Upper lobe of left lung (tissue), 6 donors: Measurements from ENCODE around the gene TSPAN19. TPM values are rescaled to one million over a fixed set of nuclear protein-coding genes. Genes with fewer than 3 reads are reported as not detected.
A peak's percentile ranks its signal among the peaks of the same experiment; 100 is the strongest.

ENCODE experiments used
- ATAC-seq, 2 donors: fragments of 200-7000 bp; cut with Tn5 transposase; one replicate each; pipeline ENCODE4 v1.9.1; 2022; ENCODE audit warnings: mild to moderate bottlenecking in 2 of 2, moderate library complexity in 2 of 2; ENCODE audit not compliant: low FRiP score in 2 of 2
- DNase-seq, 2 donors: peaks; one replicate each; pipeline ENCODE4 v3.0.0-alpha.2; 2019 to 2020
- H3K27ac ChIP-seq, 4 donors: fragments of 200-600 bp; sonication (generic); one replicate each; pipeline ENCODE4 v1.5.1; 2016 to 2019
- H3K27me3 ChIP-seq, 4 donors: fragments of 200-600 bp; sonication (generic); one replicate each; pipeline ENCODE4 v1.5.1; 2017 to 2019
- H3K36me3 ChIP-seq, 4 donors: fragments of 200-600 bp; sonication (generic); one replicate each; pipeline ENCODE4 v1.5.1; 2016 to 2019
- H3K4me1 ChIP-seq, 4 donors: fragments of 200-600 bp; sonication (generic); one replicate each; pipeline ENCODE4 v1.5.1; 2018 to 2019
- H3K4me3 ChIP-seq, 4 donors: fragments of 200-600 bp; sonication (generic); one replicate each; pipeline ENCODE4 v1.5.1; 2017 to 2019; ENCODE audit warnings: mild to moderate bottlenecking in 2 of 4, moderate library complexity in 1 of 4
- H3K9me3 ChIP-seq, 4 donors: fragments of 200-600 bp; sonication (generic); one replicate each; pipeline ENCODE4 v1.5.1; 2018 to 2019
- EP300 ChIP-seq, 4 donors: sonication (generic); formaldehyde crosslinking; IDR thresholded peaks; one replicate each; pipeline ENCODE4 v1.5.1; 2017; ENCODE audit warnings: antibody characterized with exemption in 4 of 4, control low read depth in 2 of 4
- POLR2A ChIP-seq, 4 donors: fragments of 450-650 bp; IDR thresholded peaks; one replicate each; pipeline ENCODE4 v1.5.1; 2016 to 2017; ENCODE audit warnings: antibody characterized with exemption in 4 of 4, mild to moderate bottlenecking in 2 of 4
- POLR2AphosphoS5 ChIP-seq, 2 donors: sonication (generic); formaldehyde crosslinking; IDR thresholded peaks; one replicate each; pipeline ENCODE4 v1.5.1; 2017; ENCODE audit warnings: antibody characterized with exemption in 2 of 2
- WGBS, 2 donors: methylation state at CpG; one replicate each; pipeline ENCODE4 v1.1.5; 2017 to 2018; 5-methylcytosine and 5-hydroxymethylcytosine counted together
- total RNA-seq, 6 donors: library from RNA; depleted of rRNA in 4 of 6; stranded (reverse); fragments of >200 nt in 4 of 6; gene quantifications; one replicate each; pipeline versions ENCODE4 v1.1.0 to v1.2.1, GENCODE V29; 2016 to 2021
- TF ChIP-seq, protein P1 (sequence below), 6 experiments: fragments of 450-650 bp in 4 of 6; fragments of 200-600 bp in 2 of 6; sonication (generic) in 2 of 6; IDR thresholded peaks; one replicate each; pipeline ENCODE4 v1.5.1; 2016 to 2019; ENCODE audit warnings: antibody characterized with exemption in 6 of 6
- donor health status: DM: no; HTN: no; CAD: no; lungs with moderate emphysema.
- donor health status: DM: no; HTN: yes; CAD: no; lungs with severe emphysema.

Gene TSPAN19
- total RNA-seq, 6 donors from 2014 or later: 0.76 to 25.2 (median 12.1) TPM; not detected in 2

DNA sequence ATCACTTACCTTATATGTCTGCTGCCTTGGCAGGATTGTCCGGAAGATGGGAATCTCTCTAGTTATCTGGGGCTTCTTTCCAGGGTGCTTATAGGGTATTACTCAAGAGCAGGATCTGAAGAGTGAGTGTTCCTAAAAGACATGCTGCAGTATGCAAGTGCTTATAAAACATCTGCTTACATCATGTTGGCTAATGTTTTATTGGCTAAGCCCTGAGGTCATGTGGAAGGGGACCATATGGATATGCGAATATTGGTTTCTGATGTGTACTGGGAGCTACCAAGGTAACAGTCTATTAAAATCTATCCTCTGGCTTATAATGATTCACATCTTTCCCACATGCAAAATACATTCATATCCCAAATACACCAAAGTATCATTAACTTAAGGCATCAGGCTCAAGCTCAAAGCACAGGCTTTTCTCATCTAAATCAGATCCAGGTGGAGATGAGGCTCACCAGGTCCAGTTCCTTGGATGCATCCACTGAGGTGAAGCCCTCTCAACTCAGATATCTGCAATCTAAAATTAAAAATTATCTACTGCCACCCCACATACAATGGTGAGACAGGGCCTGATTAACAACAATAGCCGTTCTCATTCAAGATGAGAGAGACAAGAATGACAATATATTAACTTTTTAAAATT is 29.9 kb upstream of the TSPAN19 start:
- no peak overlapping the region for H3K4me3 ChIP-seq
- no peaks in the 10 kb centered on the region for H3K36me3 ChIP-seq
- ATAC-seq (no peak), DNase-seq (no peak)
- no peaks in the 10 kb centered on the region for H3K27me3 ChIP-seq
- no peak overlapping the region for H3K27ac ChIP-seq
- TF ChIP-seq POLR2A (IDR thresholded peaks at IDR 0.05) (no peak), EP300 (IDR thresholded peaks at IDR 0.05) (no peak), POLR2AphosphoS5 (IDR thresholded peaks at IDR 0.05) (no peak)
- TF ChIP-seq, protein P1, sequence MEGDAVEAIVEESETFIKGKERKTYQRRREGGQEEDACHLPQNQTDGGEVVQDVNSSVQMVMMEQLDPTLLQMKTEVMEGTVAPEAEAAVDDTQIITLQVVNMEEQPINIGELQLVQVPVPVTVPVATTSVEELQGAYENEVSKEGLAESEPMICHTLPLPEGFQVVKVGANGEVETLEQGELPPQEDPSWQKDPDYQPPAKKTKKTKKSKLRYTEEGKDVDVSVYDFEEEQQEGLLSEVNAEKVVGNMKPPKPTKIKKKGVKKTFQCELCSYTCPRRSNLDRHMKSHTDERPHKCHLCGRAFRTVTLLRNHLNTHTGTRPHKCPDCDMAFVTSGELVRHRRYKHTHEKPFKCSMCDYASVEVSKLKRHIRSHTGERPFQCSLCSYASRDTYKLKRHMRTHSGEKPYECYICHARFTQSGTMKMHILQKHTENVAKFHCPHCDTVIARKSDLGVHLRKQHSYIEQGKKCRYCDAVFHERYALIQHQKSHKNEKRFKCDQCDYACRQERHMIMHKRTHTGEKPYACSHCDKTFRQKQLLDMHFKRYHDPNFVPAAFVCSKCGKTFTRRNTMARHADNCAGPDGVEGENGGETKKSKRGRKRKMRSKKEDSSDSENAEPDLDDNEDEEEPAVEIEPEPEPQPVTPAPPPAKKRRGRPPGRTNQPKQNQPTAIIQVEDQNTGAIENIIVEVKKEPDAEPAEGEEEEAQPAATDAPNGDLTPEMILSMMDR (IDR thresholded peaks at IDR 0.05): no peak
- H3K4me1 ChIP-seq: no peaks in the 10 kb centered on the region
- WGBS, 2 donors: 89 to 93% methylated on average over 3 of the region's 3 CpGs
- no peaks in the 10 kb centered on the region for H3K9me3 ChIP-seq

DNA sequence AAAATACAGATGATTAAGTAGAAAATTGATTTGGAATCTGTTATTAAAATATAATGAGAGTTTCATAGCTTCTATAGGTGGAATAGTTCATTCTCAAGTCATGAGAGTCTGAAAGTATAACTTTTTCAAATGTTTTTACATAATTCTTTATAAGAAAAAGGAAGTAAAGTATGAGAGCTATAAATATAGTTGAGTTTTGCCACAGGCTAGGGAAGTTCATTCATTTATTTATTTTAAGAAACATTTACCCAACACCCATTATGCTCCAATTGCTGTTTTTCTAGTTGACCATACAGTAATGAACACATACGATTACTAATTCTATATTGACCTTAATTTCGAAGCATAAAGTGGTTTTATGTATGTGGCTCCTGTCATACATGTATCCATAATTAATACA is 24.8 kb upstream of the TSPAN19 start:
- ATAC-seq (no peak), DNase-seq (no peak)
- Histone ChIP-seq H3K27ac (no peak overlapping the region), H3K9me3 (no peaks in the 10 kb centered on the region), H3K4me1 (no peaks in the 10 kb centered on the region), H3K27me3 (no peaks in the 10 kb centered on the region), H3K36me3 (no peaks in the 10 kb centered on the region), H3K4me3 (no peak overlapping the region)
- TF ChIP-seq POLR2AphosphoS5 (IDR thresholded peaks at IDR 0.05) (no peak), EP300 (IDR thresholded peaks at IDR 0.05) (no peak), POLR2A (IDR thresholded peaks at IDR 0.05) (no peak)
- TF ChIP-seq, protein P1 (IDR thresholded peaks at IDR 0.05): no peak
- 58 to 66% methylated on average over 2 of the region's 2 CpGs for WGBS, 2 donors

DNA sequence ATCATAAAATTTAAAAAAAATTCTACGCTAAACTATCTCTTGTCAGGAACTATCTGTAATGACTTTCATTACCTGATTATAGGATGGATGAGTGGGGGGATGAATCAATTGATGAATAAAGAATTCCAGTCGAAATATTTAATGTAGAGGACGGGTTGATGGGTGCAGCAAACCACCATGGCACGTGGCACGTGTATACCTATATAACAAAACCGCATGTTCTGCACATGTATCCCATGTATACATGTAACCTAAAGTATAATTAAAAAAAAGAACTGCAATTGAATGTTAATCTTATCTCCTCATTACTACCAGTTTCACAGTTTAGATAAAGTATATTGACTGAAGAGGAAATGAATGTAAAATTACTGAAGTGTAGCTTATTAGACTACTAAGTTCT is 23.5 kb upstream of the TSPAN19 start:
- WGBS, 2 donors: 70 to 72% methylated on average over 6 of the region's 6 CpGs
- H3K4me3 ChIP-seq: no peak overlapping the region
- DNase-seq (no peak), ATAC-seq (no peak)
- no peaks in the 10 kb centered on the region for H3K4me1 ChIP-seq
- no peaks in the 10 kb centered on the region for H3K9me3 ChIP-seq
- no peaks in the 10 kb centered on the region for H3K36me3 ChIP-seq
- no peaks in the 10 kb centered on the region for H3K27me3 ChIP-seq
- H3K27ac ChIP-seq: no peak overlapping the region
- TF ChIP-seq POLR2AphosphoS5 (IDR thresholded peaks at IDR 0.05) (no peak), EP300 (IDR thresholded peaks at IDR 0.05) (no peak), POLR2A (IDR thresholded peaks at IDR 0.05) (no peak)
- TF ChIP-seq, protein P1 (IDR thresholded peaks at IDR 0.05): no peak

DNA sequence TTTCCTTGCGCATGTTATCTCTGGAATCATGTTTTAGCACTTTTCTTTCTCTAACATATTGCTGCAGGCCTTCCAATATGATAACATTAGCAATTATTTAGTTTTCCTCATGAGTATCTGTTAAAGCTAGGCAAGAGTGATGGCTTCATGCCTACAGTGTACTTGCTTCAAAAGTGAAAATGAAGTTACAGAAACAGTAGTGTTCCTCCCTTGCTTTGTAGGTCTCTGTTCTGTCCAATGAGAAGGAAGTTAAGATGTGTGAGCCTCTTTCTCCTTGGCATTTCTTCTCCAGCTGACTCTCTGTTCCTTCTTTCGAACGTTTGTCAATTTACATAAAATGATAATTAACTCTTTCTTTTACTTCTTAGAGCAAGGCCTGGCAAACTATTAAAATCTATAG is 22.3 kb upstream of the TSPAN19 start:
- TF ChIP-seq, protein P1 (IDR thresholded peaks at IDR 0.05): no peak
- no peak for TF ChIP-seq POLR2A (IDR thresholded peaks at IDR 0.05)
- TF ChIP-seq POLR2AphosphoS5 (IDR thresholded peaks at IDR 0.05): no peak
- no peak for TF ChIP-seq EP300 (IDR thresholded peaks at IDR 0.05)
- H3K27ac ChIP-seq: no peak overlapping the region
- H3K9me3 ChIP-seq: no peaks in the 10 kb centered on the region
- H3K4me1 ChIP-seq: no peaks in the 10 kb centered on the region
- H3K36me3 ChIP-seq: no peaks in the 10 kb centered on the region
- DNase-seq: no peak
- no peak overlapping the region for H3K4me3 ChIP-seq
- ATAC-seq: no peak
- 46 to 49% methylated on average over 3 of the region's 3 CpGs for WGBS, 2 donors
- no peaks in the 10 kb centered on the region for H3K27me3 ChIP-seq

DNA sequence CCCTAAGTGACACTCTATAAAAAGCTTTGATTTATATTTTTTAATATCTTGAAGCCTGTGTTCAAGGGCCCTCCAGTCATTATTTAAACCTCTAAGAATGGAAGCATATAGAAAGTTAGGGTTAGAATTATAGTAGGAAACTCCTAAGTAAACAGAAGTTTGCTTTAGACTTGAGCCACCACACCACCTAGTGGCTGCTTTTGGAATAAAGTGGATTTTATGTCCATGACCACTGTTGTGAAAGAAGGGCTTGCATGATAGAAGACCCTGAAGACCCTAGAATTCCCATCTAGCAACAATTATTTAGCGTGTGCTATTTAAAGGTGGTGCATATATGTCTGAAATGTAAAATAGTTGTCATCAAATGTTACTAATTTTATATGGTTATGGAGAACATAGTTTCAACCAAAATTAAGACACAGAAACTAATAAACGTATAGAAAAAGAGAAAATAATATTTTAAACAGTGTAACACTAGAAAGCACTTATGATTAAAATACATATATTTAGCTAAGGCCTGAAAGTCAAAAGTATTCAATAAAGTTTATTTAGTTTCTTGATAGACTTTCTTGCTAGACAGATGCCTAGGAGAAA is 21.4 kb upstream of the TSPAN19 start:
- no peaks in the 10 kb centered on the region for H3K36me3 ChIP-seq
- DNase-seq (no peak), ATAC-seq (peak in 1 of 2 donors; percentile 69)
- no peak overlapping the region for H3K4me3 ChIP-seq
- no peaks in the 10 kb centered on the region for H3K9me3 ChIP-seq
- 50 to 51% methylated on average over 2 of the region's 2 CpGs for WGBS, 2 donors
- H3K4me1 ChIP-seq: no peaks in the 10 kb centered on the region
- no peak overlapping the region for H3K27ac ChIP-seq
- TF ChIP-seq, protein P1 (IDR thresholded peaks at IDR 0.05): peak in 5 of 6 experiments; percentile 43 to 64 (median 58)
- TF ChIP-seq POLR2A (IDR thresholded peaks at IDR 0.05): no peak
- no peaks in the 10 kb centered on the region for H3K27me3 ChIP-seq
